ENCODE data around the gene DAB2IP.

GRCh38 chr9:121739971-121740370, 88.5 kb downstream of the DAB2IP start:
- TF ChIP-seq EZH2phosphoT487 (IDR thresholded peaks at IDR 0.05; ENCODE audit: low read depth) (no peak), CTCF (IDR thresholded peaks at IDR 0.05; ENCODE audit: low read depth, low read length) (no peak)

All from OCI-LY3 (cell line).